Esophagus muscularis mucosa (tissue), 3 donors: ENCODE results near the gene VEGFD.

Experiments used
- EP300 ChIP-seq: sonication (generic); formaldehyde crosslinking; IDR thresholded peaks from one replicate; pipeline ENCODE4 v1.6.1; 2017; ENCODE audit warnings: antibody characterized with exemption
- TF ChIP-seq, protein P1 (sequence below), 3 experiments: fragments of 200-600 bp in 2 of 3; fragments of 450-650 bp in 1 of 3; sonication (generic) in 2 of 3; IDR thresholded peaks; one replicate each; pipeline ENCODE4 v1.5.1; 2017 to 2019; ENCODE audit warnings: antibody characterized with exemption in 3 of 3, mild to moderate bottlenecking in 2 of 3, moderate library complexity in 1 of 3

- TF ChIP-seq, protein P1, sequence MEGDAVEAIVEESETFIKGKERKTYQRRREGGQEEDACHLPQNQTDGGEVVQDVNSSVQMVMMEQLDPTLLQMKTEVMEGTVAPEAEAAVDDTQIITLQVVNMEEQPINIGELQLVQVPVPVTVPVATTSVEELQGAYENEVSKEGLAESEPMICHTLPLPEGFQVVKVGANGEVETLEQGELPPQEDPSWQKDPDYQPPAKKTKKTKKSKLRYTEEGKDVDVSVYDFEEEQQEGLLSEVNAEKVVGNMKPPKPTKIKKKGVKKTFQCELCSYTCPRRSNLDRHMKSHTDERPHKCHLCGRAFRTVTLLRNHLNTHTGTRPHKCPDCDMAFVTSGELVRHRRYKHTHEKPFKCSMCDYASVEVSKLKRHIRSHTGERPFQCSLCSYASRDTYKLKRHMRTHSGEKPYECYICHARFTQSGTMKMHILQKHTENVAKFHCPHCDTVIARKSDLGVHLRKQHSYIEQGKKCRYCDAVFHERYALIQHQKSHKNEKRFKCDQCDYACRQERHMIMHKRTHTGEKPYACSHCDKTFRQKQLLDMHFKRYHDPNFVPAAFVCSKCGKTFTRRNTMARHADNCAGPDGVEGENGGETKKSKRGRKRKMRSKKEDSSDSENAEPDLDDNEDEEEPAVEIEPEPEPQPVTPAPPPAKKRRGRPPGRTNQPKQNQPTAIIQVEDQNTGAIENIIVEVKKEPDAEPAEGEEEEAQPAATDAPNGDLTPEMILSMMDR (IDR thresholded peaks at IDR 0.05) = no peak
- no peak for TF ChIP-seq EP300
Observed at GRCh38 chrX:15395789-15396188, 11.6 kb upstream of the VEGFD start.
